Measurements from ENCODE around the gene CPZ.
A peak's percentile ranks its signal among the peaks of the same experiment; 100 is the strongest.

The CPZ gene

DNA sequence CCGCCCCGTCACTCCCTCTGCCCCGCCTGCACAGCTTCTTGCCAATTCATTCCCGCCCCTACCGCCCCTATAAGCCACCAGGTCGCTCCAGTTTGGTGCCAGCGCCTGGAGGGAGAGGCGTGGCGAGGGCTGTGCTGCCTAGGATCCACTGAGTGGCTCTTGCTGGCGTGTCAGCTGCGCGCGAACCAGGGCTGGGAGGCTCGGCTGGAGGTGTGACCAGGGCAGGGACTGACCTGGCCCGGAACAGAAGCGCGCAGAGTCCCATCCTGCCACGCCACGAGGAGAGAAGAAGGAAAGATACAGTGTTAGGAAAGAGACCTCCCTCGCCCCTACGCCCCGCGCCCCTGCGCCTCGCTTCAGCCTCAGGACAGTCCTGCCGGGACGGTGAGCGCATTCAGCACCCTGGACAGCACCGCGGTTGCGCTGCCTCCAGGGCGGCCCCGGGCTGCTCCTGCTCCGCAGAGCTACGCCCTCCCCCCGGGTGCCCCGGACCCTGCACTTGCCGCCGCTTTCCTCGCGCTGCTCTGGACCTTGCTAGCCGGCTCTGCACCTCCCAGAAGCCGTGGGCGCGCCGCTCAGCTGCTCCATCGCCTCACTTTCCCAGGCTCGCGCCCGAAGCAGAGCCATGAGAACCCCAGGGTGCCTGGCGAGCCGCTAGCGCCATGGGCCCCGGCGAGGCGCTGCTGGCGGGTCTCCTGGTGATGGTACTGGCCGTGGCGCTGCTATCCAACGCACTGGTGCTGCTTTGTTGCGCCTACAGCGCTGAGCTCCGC lies 12.1 kb upstream of the CPZ start, which contains the start of gene GPR78:
Gene GPR78 (plus strand): TSS at position 72 of the 773 bp plus-strand sequence. CDS start 591 bp downstream, at position 663.
- no peaks in the 10 kb centered on the region for H3K36me3 ChIP-seq (ENCODE audit: control insufficient read depth, insufficient read depth, low read length)
- WGBS, 2 experiments, result 1% methylated on average over 63 of the region's 63 CpGs
- H3K4me1 ChIP-seq (ENCODE audit: control insufficient read depth, insufficient read depth, low read length), result peaks cover 11% of the 10 kb centered on the region
- H3K4me3 ChIP-seq (ENCODE audit: insufficient read depth, low read depth, low read length), result peak within 1 kb of the TSS; percentile 10
- H3K9me3 ChIP-seq (ENCODE audit: control insufficient read depth, low read length), result no peaks in the 10 kb centered on the region
- H3K27me3 ChIP-seq (ENCODE audit: control insufficient read depth, insufficient read depth, low read length, poor library complexity, severe bottlenecking), result peaks cover 83% of the 10 kb centered on the region
- no peak within 1 kb of the TSS for H3K27ac ChIP-seq (ENCODE audit: insufficient read depth, low read depth, low read length, poor library complexity, severe bottlenecking)

DNA sequence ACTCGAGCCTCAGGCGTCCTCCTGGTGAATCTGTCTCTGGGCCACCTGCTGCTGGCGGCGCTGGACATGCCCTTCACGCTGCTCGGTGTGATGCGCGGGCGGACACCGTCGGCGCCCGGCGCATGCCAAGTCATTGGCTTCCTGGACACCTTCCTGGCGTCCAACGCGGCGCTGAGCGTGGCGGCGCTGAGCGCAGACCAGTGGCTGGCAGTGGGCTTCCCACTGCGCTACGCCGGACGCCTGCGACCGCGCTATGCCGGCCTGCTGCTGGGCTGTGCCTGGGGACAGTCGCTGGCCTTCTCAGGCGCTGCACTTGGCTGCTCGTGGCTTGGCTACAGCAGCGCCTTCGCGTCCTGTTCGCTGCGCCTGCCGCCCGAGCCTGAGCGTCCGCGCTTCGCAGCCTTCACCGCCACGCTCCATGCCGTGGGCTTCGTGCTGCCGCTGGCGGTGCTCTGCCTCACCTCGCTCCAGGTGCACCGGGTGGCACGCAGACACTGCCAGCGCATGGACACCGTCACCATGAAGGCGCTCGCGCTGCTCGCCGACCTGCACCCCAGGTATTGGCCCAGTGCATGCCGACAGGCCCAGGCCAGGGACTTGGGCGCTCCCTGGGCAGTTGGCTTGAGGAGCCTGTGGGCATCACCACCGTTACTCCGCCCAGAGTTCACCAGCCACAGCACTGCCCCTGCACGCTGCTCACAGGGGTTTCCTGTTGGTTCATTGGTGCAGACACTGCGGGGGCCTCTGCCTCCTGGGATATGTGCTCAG lies 11.3 kb upstream of the CPZ start:
- H3K9me3 ChIP-seq (ENCODE audit: control insufficient read depth, low read length), result no peaks in the 10 kb centered on the region
- peaks cover 89% of the 10 kb centered on the region for H3K27me3 ChIP-seq (ENCODE audit: control insufficient read depth, insufficient read depth, low read length, poor library complexity, severe bottlenecking)
- H3K36me3 ChIP-seq (ENCODE audit: control insufficient read depth, insufficient read depth, low read length), result no peaks in the 10 kb centered on the region
- H3K27ac ChIP-seq (ENCODE audit: insufficient read depth, low read depth, low read length, poor library complexity, severe bottlenecking), result no peak overlapping the region
- no peak overlapping the region for H3K4me3 ChIP-seq (ENCODE audit: insufficient read depth, low read depth, low read length)
- peaks cover 11% of the 10 kb centered on the region for H3K4me1 ChIP-seq (ENCODE audit: control insufficient read depth, insufficient read depth, low read length)
- 37 to 38% methylated on average over 66 of the region's 66 CpGs for WGBS, 2 experiments

DNA sequence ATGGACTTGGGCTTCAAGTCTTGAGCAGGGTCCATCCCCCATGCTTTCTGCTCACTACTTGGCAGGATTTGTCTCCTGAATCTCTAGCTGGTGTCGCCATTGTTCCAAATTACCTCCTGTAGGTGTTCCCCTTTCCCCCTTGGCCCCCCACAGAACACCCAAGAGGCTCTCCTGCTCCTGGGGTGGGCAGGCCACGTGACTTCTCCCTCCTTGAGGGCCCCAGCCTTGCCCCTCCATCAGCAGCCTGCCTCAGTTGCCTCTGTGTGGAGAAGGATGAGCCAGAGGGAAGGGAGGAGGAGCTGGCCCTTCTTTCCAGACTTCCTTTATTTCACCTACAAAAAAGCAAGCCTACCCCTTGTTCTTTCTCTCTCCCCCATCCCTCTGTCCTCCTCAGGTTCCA lies 10.5 kb upstream of the CPZ start:
- WGBS, 2 experiments, result 69 to 82% methylated on average over 2 of the region's 2 CpGs
- peaks cover 11% of the 10 kb centered on the region for H3K4me1 ChIP-seq (ENCODE audit: control insufficient read depth, insufficient read depth, low read length)

DNA sequence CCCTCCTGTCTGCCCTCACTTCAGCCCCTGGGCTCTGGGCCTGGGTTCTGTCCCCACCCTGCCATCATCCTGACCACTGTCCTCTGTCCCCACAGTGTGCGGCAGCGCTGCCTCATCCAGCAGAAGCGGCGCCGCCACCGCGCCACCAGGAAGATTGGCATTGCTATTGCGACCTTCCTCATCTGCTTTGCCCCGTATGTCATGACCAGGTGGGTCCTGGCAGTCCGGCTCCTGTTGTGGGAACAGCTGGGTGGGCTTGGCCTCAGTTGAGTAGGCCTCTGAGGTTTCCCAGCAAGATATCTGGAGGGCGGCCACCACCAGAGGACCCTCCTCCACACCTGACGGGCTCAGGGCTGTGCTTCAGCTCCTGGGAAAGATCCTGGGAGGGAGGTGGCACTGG lies 10.1 kb upstream of the CPZ start:
- Histone ChIP-seq H3K27ac (ENCODE audit: insufficient read depth, low read depth, low read length, poor library complexity, severe bottlenecking) (no peak overlapping the region), H3K4me1 (ENCODE audit: control insufficient read depth, insufficient read depth, low read length) (peaks cover 11% of the 10 kb centered on the region), H3K36me3 (ENCODE audit: control insufficient read depth, insufficient read depth, low read length) (no peaks in the 10 kb centered on the region), H3K27me3 (ENCODE audit: control insufficient read depth, insufficient read depth, low read length, poor library complexity, severe bottlenecking) (peaks cover 82% of the 10 kb centered on the region), H3K9me3 (ENCODE audit: control insufficient read depth, low read length) (no peaks in the 10 kb centered on the region), H3K4me3 (ENCODE audit: insufficient read depth, low read depth, low read length) (no peak overlapping the region)
- 92 to 93% methylated on average over 12 of the region's 12 CpGs for WGBS, 2 experiments

More for the DNA sequence above, 10.5 kb upstream of the CPZ start:
- Histone ChIP-seq H3K27ac (ENCODE audit: insufficient read depth, low read depth, low read length, poor library complexity, severe bottlenecking) (no peak overlapping the region), H3K27me3 (ENCODE audit: control insufficient read depth, insufficient read depth, low read length, poor library complexity, severe bottlenecking) (peaks cover 86% of the 10 kb centered on the region), H3K9me3 (ENCODE audit: control insufficient read depth, low read length) (no peaks in the 10 kb centered on the region), H3K36me3 (ENCODE audit: control insufficient read depth, insufficient read depth, low read length) (no peaks in the 10 kb centered on the region), H3K4me3 (ENCODE audit: insufficient read depth, low read depth, low read length) (no peak overlapping the region)

DNA sequence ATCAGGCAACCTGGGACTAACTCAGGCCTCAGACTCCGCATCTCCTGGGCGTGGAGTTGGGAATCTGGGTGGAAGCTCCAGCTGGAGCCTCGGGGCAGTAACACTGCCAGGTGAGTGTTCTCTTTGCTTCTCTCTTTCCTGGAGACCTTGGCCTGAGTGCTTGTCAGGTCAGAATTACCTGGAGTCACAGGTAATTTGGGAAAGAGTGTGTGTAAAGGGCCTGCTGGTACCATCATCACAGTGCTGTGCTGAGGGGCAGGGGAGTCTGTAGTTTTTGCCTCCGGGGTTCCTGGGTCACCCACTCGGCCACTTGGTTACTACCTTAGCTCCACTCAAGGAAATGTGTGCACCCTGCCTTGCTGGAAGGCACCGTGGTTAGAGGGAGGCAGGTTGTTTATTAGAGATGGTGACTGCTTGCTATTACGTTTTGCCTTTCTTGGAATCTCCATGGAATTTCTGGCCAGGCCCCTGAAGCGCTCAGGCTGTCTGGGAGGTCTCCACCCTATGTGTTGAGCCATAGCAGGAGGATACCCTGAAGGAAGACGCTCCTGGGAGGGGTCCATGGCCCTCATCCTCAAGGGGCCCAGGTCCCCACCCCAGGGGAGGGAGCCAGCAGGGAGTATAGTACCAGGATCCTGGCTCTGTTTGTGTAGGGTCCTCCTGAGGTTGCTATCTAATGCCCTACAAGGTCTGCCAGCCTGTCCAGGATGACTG lies 9.5 kb upstream of the CPZ start:
- Histone ChIP-seq H3K9me3 (ENCODE audit: control insufficient read depth, low read length) (no peaks in the 10 kb centered on the region), H3K27me3 (ENCODE audit: control insufficient read depth, insufficient read depth, low read length, poor library complexity, severe bottlenecking) (peaks cover 75% of the 10 kb centered on the region), H3K4me3 (ENCODE audit: insufficient read depth, low read depth, low read length) (no peak overlapping the region), H3K4me1 (ENCODE audit: control insufficient read depth, insufficient read depth, low read length) (peaks cover 11% of the 10 kb centered on the region), H3K27ac (ENCODE audit: insufficient read depth, low read depth, low read length, poor library complexity, severe bottlenecking) (no peak overlapping the region), H3K36me3 (ENCODE audit: control insufficient read depth, insufficient read depth, low read length) (no peaks in the 10 kb centered on the region)
- WGBS, 2 experiments, result 88% methylated on average over 9 of the region's 9 CpGs

DNA sequence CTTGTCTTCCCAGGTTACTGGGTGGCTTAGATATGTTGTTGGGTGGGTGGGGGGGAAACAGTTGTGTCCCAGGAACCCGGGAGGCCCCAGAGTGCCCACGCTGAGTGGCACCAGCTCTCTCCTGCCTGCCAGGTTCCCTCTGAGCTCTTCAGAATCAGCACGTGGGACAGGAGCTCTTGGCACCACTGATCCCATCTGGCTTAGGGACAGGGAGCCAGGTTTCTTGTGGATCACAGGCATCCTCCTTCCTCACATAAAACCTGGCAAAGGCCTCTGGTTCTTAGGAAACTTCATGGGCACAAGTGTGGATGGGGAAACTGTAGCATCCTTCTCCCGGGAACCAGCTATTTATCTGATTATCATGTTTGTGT lies 8.9 kb upstream of the CPZ start:
- peaks cover 70% of the 10 kb centered on the region for H3K27me3 ChIP-seq (ENCODE audit: control insufficient read depth, insufficient read depth, low read length, poor library complexity, severe bottlenecking)
- no peak overlapping the region for H3K27ac ChIP-seq (ENCODE audit: insufficient read depth, low read depth, low read length, poor library complexity, severe bottlenecking)
- no peak overlapping the region for H3K4me3 ChIP-seq (ENCODE audit: insufficient read depth, low read depth, low read length)
- WGBS, 2 experiments, result 83 to 84% methylated on average over 4 of the region's 4 CpGs
- no peaks in the 10 kb centered on the region for H3K9me3 ChIP-seq (ENCODE audit: control insufficient read depth, low read length)
- peaks cover 11% of the 10 kb centered on the region for H3K4me1 ChIP-seq (ENCODE audit: control insufficient read depth, insufficient read depth, low read length)
- no peaks in the 10 kb centered on the region for H3K36me3 ChIP-seq (ENCODE audit: control insufficient read depth, insufficient read depth, low read length)

DNA sequence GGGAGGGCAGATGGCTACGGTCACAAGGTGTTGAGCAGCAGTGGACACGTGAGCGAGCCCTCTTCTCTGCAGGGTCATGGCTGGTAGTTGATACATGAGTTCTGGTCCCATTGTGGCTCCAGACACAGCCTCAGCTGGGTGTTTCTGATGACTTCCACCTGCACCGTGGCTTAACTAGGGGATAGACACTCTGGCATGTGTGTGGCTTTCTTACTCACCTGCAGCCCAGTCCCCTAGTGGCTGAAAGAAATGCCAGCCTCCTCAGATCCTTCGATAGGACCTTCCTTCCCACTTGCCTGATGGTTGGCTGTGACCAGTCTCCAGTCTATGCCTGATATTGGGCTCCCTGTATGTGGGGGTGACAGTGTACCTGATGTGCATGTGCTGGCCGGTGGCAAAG lies 7.4 kb upstream of the CPZ start:
- no peak overlapping the region for H3K4me3 ChIP-seq (ENCODE audit: insufficient read depth, low read depth, low read length)
- H3K36me3 ChIP-seq (ENCODE audit: control insufficient read depth, insufficient read depth, low read length), result no peaks in the 10 kb centered on the region
- no peak overlapping the region for H3K27ac ChIP-seq (ENCODE audit: insufficient read depth, low read depth, low read length, poor library complexity, severe bottlenecking)
- 66 to 72% methylated on average over 6 of the region's 6 CpGs for WGBS, 2 experiments
- H3K9me3 ChIP-seq (ENCODE audit: control insufficient read depth, low read length), result no peaks in the 10 kb centered on the region
- H3K27me3 ChIP-seq (ENCODE audit: control insufficient read depth, insufficient read depth, low read length, poor library complexity, severe bottlenecking), result peaks cover 54% of the 10 kb centered on the region
- H3K4me1 ChIP-seq (ENCODE audit: control insufficient read depth, insufficient read depth, low read length), result peaks cover 4% of the 10 kb centered on the region

DNA sequence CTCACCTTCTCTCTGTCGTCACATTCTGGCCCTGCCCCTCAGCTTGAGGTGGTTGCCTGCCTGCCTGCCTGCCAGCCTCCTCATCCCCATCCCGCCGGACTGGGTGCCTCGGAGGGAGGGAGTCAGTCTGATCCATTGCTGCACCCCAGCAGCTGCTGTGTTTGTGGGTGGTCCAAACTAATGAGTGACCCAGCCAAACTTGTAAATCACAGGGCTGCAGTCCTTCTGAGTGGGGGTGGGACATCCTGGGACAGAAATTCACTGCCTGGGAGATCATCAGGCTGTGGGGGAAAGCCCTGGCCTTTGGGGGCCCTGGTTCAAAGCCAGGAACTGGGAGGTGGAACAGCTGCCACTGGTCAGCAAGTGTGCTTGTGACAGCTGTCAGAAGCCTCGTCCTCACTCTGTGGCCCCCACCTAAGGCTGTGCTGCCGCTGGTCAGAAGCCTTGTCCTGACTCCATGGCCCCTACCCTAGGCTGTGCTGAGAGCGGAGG lies 6.8 kb upstream of the CPZ start:
- 80 to 85% methylated on average over 7 of the region's 7 CpGs for WGBS, 2 experiments
- Histone ChIP-seq H3K4me3 (ENCODE audit: insufficient read depth, low read depth, low read length) (no peak overlapping the region), H3K9me3 (ENCODE audit: control insufficient read depth, low read length) (no peaks in the 10 kb centered on the region), H3K36me3 (ENCODE audit: control insufficient read depth, insufficient read depth, low read length) (no peaks in the 10 kb centered on the region), H3K27me3 (ENCODE audit: control insufficient read depth, insufficient read depth, low read length, poor library complexity, severe bottlenecking) (peaks cover 52% of the 10 kb centered on the region), H3K4me1 (ENCODE audit: control insufficient read depth, insufficient read depth, low read length) (peaks cover 9% of the 10 kb centered on the region), H3K27ac (ENCODE audit: insufficient read depth, low read depth, low read length, poor library complexity, severe bottlenecking) (no peak overlapping the region)

DNA sequence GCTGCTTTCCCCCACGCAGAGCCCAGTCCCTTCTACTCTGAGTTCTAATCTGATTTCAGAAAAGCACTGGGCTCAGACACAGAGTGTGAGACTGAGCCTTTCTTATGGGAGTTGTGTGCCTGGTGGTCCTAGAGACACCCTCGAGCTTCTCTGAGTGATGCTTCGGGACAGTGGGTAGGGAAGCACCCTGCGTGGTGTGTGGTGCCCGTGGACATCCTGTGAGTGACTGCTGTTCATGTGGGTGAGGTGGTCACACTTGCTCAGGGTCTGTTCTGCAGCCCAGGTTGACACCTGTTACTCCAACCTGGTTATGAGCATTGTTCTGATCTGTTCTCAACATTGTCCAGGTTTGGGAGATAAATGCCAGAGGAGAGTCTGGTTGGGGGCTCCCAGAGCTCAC lies 6.3 kb upstream of the CPZ start:
- H3K9me3 ChIP-seq (ENCODE audit: control insufficient read depth, low read length), result no peaks in the 10 kb centered on the region
- no peak overlapping the region for H3K27ac ChIP-seq (ENCODE audit: insufficient read depth, low read depth, low read length, poor library complexity, severe bottlenecking)
- no peaks in the 10 kb centered on the region for H3K36me3 ChIP-seq (ENCODE audit: control insufficient read depth, insufficient read depth, low read length)
- peaks cover 13% of the 10 kb centered on the region for H3K4me1 ChIP-seq (ENCODE audit: control insufficient read depth, insufficient read depth, low read length)
- H3K27me3 ChIP-seq (ENCODE audit: control insufficient read depth, insufficient read depth, low read length, poor library complexity, severe bottlenecking), result peaks cover 48% of the 10 kb centered on the region
- 71 to 74% methylated on average over 5 of the region's 5 CpGs for WGBS, 2 experiments
- H3K4me3 ChIP-seq (ENCODE audit: insufficient read depth, low read depth, low read length), result no peak overlapping the region

Measured in ectodermal cell (in vitro differentiated cells).